ENCODE results near the gene FRRS1L. TPM values are rescaled to one million over a fixed set of nuclear protein-coding genes. Genes with fewer than 3 reads are reported as not detected.
A peak's percentile ranks its signal among the peaks of the same experiment; 100 is the strongest.
"Not testable (repeated sequence)": the region's sequence is repeated elsewhere in the genome, so short reads cannot be mapped to it uniquely, and the experiment has no call there.

FRRS1L gene
- total RNA-seq, 1 donor from 2014 or later, result 82.2 TPM

DNA sequence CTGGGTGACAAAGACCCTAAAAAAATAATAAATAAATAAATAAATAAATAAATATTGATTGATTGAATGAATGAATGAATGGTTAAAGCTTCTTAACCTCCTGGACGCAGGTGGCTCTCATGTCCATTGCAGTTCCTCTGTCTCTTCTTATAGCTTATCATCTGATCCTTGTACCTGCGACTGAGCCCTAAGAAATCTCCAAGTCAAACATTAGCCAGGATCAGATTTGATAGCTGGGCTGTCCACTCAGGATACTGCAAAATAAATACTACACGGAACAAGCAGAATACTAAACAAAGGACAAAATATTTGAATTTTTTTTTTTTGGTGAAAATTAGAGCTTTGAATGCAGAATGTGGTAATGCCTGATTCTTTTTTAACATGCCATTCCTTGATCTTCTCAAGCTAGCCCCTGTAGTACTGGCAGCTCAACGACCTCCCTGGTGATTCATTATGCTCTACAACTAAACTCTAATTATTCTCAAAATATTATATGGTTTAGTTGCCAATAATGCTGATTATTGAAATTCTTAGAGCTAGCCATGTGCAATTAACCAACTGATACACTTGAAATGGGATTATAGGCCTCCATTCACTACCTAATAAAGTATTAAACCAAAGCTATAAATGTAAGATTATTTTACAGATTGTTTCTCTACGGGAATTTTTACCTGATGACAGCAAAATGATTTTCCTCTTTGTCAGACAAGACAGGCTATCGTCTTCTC is 37.4 kb downstream of the FRRS1L start:
- DNase-seq, result no peak

DNA sequence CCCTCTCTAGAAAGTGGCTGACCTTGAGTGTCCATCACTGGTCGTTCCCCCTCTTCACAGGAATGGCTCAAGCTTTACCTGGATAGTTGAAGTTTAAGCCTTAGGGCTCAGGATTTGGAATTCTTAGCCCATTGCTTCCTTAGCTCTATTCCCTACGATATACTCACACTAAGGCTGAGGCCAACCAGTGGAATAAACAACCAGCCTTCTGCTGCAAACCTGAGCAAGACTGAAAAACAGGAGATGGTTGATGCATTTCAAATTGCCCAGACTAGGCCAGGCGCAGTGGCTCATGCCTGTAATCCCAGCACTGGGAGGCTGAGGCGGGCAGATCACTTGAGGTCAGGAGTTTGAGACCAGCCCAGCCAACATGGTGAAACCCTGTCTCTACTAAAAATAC is 40.4 kb downstream of the FRRS1L start:
- DNase-seq, result not testable (repeated sequence)

DNA sequence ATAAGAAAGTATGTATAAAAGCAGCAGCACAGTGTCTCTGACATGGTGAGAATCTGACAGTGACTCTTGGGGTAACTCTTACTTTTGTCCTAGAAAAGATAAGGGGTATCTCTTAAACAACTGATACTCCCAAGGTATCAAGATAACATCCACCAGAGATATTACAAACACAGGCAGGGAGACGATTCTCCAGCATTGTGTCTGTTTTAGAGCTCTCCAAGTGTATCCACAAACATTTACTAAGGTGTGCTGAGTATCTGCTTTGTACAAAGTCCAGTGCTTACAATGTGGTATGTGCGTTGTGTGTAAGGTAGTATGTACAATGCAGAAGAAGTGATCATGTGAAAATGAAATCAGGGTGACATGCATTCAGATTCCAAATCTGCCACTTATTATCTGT is 42.9 kb downstream of the FRRS1L start:
- no peak for DNase-seq

DNA sequence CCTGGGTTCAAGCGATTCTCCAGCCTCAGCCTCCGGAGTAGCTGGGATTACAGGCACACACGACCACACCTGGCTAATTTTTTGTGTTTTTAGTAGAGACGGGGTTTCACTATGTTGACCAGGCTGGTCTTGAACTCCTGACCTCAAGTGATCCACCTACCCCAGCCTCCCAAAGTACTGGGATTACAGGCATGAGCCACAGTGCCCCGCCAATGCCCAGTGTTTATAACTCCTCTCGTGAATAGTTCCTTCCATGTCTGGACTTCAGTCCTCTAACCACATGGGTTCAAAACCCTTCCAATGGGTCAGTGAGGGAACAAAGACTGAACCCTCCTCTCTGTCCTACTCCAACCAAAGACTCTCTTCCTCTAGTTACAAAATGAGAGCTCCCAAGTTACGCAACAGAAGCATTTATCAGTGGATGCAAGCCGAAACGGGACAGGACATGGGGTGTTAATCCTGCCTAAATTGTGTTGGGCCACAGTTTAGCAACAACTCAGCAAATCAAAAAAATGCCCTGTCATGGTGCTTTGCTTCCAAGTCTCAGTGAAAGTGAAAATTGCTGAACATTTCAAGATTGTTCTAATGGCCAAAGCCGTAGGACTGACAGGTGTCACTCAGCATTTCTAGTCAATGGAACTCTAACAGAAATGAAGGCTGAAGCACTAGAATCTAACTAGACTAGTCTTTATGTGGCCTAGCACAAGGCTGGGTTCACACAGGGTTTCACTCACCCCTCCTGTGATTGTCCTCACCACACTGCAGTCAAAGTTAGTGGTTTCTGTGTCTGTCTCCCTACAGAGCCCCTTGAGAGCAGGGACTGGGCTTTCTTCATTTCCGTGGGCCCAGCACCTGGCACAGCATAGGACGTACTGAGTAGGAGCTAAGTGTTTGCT is 44.1 kb downstream of the FRRS1L start:
- DNase-seq, result no peak

DNA sequence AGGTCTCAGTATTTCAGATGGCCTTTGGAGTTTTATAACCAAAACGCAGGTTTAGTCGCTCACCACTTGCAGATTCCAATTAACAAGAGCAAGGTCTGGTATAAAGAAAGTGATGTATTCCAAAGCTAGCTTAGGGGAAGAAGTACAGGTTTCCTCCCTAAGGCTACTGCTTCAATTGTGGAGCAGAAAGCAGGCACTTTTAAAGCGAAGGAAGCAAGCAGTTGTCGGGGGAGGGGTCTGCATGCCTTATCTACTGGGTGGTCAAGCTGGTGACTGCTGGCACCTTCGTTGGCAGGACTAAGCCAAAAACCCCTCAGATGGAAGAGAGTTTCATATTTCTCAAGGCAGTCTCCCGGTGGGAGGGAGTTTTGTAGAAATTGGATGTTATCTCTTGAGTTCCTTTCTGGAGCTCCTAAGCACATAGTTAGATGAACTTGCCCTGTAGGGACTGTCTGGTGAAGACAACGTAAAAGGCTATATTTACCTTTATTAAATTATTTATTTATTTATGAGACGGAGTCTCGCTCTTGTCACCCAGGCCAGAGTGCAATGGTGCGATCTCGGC is 45.7 kb downstream of the FRRS1L start:
- no peak for DNase-seq

DNA sequence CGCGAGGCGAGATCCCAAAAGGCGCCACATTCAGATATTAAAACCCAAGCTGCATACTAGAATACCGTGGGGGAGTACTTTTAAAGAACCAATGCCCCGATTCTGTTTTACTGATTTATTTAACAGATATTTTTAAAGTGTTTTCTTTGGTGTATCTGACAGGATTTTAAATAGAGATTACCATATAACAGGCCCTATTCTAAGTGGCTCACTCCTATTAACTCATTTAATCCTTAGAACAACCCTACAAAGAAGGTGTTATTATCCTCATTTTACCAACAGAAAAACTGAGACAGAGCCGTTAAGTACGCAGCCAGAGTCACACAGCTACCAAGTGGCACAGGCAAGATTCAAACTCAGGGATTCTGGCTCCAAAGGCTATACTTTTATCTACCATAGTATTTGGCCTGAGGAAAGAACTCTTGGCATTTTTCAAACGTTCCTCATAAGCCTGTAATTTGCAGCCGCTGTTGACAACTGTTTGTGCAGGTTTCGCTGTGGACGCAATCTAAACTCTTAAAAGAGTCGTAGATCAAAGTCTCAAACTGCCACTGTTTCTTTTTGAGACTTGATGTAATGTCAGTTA is 46.8 kb downstream of the FRRS1L start:
- no peak for DNase-seq

DNA sequence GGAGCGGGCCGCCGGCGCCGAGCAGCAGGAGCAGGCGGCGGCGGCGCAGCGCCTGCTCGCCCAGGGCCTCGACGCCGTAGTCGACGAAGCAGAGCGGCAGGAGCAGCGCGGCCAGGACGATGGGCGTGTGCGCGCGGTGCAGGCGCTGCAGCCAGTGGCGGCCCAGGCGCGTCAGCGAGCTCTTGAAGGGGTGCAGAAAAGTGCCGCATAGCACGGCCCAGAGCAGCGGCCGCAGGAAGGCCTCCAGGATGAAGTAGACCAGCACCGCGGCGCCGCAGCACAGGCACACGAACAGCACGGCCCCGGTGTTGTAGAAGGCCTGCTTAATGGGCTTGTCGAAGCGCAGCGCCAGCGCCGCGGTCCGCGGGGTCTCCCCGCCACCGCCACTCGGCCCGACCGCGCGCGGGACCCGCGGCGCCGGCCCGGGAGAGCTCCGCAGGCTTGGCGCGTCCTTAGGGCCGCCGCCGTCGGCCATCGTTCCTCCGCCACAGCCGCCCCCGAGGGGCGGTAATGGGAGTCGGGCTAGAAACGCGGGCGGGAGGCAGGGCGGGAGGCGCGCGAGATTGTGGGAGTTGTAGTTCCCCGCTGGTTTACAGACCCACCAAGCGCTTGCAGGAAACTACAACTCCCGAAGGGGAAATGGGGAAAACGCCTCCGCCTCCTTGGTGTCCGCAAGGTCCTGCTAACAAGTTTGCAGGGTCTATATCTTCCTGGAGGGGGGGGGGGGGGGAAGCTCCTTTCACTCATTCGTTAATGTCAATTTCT is 47.4 kb downstream of the FRRS1L start, which contains the start of gene TMEM245:
TSS of gene TMEM245 (minus strand) at position 509 of the 765 bp plus-strand sequence. CDS start at position 475, 34 bp downstream.
- DNase-seq, result peak; percentile 96

DNA sequence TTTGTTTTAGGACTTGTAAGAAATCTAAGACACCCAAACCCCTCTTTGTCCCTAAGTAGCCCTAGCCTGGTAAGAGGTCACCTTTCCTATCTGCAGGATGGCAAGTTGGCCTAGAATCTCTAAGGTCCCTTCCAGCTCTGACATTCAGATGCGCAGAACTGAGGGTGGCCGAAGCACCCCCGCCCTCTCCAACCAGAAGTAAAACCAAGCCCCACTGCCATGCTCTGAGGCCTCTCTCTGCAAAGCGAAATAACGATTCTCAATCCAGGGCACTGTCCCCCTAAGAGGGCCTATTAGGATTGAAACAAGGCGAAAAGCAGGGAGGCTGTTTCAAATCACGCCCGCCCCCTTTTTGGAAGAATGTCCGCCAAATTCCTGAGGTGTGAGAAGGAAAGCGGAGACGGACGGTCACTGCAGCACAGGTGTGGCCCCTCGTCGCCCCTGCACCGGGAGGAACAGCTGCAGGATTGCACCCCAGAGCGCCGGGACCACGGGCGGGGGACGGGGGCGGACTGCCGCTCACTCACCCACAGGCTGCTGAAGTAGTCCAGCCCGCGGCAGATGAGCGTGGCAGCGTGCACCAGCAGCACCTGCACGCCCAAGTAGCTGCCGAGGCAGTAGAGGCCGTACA is 48.1 kb downstream of the FRRS1L start:
- no peak for DNase-seq

DNA sequence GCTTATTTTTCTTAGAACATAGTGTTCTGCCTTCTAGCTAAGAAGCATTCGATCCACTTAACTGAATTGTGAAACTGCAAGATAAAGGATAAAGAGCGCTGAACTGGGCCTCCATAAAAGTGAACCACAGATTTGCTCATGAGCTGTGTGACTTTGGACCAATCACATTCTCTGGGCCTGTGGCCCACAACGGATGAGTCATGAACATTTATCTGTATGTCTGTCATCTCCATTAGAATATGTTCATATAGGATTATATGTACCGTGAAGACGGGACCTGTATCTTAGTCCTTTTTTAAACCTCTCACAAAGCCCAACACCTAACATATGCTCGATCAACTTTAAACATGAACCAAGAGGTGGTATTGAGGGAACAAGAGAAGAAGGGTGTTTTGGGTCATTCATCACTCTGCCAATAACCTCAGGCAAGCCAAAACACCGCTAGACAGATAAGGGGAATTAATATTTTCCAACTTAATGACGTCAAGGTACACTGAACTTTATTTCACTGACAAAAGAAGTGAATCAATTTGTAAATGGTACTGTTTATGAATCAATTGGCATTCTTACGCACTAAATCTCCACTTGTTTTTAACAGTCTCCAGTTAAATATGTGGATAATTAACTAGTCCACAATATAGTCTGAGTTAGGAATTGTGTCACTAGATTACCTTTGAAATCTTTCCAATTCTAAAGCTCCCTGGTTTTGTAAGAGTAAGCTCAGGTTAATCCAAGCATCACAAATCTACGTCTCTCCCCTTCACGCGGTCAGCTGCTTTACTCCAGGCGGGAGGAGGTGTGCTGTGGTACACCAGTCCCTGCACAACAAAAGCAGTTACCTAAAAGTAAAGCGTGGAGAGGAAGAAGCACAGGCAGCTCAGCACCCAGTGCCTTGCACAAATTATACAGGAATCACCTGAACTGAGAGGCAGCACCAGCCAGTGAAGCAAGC is 48.9 kb downstream of the FRRS1L start:
- DNase-seq, result no peak

DNA sequence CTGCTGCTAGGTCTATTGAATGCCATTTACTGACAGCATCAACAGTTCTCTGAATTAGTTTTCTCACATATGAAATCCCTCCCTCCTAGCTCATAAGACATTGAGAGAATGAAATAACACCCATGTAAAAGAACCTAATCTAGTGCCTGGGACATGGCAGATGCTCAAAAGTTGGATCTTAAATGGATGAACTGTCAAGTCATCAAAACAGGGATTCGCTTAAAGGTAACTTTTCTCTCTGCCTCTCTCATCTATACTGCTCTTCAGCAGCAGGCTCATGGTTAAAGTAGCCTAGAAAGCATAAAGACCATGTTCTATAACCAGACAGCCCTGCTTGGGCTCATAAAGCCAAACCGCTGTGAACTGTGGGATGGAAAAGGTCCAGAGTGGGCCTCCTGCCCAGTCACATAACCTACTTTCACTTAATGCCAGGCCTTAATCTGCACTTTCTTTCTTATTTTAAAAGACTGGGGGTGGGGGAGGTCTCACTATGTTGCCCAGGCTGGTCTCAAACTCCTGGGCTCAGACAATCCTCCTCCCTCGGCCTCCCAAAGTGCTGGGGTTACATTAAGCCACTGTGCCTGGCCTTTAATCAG is 51.0 kb downstream of the FRRS1L start:
- DNase-seq, result no peak

DNA sequence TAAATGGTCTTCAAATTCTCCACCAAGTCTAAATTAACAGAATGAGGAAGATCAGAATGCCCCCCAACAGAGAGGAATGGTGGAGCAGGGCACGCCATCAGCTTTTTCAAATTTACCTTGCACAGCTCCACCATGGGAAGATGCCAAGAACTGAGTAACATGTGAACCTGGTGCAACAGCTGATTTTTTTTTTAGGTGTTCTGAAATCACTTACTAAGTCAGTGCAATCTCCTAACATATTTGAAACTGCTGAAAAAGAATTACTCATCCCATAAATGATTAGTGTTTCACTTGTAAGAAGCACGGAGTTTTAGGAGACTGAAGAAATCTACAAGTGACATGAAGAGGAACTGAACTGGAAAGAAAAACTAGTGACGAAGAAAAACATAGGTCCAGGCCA is 52.4 kb downstream of the FRRS1L start:
- no peak for DNase-seq

DNA sequence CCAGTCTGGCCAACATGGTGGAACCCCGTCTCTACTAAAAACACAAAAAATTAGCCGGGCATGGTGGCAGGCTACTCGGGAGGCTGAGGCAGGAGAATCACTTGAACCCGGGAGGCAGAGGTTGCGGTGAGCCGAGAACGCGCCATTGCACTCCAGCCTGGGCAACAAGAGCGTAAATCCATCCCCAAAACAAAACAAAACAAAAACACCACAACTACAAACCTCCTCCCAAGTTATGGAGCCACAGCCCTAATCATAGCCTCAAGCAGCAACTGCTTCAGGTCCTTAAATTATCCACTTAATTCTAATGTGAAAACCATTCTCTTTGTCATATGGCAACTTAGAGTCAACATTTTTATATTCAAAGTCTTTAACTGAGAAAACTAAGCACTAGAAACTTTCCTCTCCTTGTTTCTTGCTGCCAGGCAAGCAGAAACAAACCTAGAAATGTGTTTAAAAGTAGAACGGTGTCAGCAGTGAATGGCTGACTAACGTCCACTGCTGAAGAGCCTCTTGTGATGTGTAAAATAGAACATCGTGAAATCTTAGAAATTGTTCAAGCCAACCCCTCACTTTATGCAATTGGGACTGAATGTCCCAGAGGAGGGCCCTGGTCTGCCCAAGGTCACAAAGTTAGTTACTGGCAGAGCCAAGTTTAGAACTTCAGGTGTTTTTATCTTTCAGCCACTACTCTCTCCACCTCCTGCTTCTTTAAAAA is 53.0 kb downstream of the FRRS1L start:
- DNase-seq, result no peak

DNA sequence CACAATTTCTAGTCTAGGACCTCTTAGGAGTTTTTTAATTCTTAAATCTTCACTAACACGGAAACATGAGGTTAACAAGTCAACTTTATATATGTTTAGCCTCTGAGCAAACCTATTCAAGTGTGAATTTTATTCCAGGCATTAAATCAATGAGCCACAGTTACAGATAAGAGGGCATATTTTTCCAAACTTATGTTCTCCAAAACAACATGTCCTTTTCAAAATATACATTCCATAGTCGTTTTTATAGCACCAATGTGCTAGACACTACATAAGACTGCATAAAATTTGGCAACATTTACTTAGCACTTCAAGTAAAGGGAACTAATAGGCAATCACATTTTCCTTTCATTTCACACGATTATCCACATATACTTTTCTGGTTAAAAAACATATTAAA is 53.8 kb downstream of the FRRS1L start:
- no peak for DNase-seq

DNA sequence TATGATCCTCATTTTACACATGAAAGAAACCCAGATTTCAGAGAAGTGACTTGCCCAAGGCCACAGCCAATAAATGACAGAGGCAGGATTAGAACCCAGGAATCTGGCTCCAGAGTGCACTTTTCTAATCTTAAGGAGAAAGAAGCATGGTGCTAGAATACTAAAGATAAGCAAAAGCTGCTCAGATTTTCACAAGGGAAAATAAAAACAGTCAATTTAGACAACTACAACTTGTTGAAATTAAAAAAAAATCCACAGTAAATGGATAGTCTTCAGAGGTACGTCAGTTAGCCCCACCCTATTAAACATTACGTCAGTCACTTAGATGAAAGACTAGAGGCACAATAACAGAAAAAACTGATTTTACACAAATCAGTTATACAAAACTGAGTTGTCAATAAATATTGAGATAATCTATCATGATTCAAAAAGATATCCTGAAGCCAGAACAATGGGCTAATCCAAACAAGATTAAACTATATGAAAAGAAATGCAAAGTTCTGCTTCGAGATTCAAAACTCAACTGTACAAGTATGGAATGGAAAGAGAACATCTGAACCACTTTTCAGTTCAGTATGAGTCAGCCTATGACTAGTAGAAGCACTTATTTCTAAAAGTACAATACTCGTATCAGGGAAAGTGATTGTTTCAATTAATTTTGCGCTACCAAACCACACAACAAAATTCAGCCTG is 56.6 kb downstream of the FRRS1L start:
- no peak for DNase-seq

DNA sequence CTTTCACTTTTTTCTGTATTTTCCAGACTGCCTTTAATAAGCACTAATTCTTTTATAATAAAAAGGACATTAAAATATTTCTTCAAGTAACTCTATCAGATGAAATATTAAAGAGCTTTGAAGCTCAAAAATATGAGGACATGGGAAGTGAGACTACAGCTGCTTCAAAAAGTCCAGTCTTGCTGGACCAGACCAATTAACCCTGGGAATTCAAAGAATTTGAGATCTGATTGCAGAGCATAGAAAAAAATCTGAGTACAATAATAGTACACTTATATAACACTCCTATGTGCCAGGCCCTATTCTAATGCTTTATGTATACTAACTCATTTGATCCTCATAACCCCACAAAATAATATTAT is 57.1 kb downstream of the FRRS1L start:
- DNase-seq, result no peak

DNA sequence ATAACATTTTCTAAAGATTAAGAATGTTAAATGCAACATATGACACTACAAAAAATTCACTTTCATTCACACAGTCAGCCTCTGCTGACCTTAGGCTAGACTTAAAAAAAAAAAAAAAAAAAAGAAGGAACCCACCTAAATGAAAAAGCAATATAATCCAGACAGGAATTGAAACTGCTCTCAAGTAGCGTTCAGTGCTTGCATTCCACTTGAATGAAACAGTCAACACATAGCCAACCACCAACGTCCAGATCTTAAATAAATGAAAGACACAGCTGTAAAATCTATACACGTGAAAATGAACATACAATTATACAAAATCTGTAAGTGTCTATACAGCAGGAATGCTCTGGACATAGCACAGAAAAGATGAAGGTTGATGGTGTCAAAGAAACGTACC is 58.7 kb downstream of the FRRS1L start:
- no peak for DNase-seq

DNA sequence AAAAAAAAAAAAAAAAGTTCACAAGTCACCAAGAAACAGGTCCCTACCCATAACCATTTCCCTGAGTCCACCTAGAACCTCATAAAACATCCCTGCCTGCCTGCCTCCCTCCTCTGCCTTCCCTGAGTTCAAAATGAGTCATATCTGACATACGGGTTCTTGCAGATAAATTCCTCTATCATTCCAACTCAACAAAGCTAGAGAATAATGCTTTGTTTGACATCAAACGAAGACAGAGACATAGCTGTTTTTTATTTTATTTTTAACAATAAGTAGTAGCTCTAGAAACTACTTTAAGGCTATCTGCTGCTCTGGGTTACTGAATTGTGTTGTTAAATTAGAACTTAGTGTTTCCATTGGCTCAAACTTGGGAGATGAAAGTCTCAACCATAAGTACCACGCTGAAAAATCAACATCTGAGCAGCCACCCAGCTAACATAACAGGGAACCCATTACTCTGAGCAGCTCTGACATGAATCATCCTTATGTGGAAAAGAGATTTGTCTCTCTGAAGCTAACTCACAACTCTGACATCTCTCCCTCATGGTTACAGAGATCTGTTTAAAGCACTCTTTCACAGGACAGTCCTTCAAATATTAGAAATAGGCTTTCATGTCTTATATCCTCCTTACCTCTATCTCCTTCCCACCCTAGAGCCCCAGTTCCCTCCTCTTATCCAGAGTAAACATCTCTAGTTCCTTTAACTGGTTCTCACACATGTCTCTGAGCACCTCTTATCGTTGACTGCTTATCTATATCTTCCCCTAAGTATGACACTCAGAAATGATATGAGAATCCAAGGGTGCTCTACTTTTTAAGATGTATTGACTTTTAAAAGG is 59.4 kb downstream of the FRRS1L start:
- DNase-seq, result no peak

DNA sequence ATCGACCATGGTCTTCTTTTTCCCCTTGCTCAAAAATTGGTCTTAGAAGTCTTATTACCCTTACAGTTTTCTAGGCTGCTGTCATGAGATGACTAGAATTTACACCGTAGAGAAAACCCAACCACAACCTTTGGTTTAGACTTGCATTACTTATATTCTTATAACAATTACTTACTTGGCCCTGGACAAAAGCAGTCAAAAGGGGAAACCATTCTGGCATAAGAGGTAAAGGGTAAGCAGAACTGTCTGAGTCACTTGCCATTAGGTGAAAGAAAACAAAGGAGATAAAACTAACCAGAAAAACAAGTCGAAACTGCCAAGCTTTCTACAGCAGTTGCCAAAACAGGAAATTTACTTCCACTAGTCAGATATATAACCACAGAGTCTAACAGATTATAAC is 65.2 kb downstream of the FRRS1L start:
- no peak for DNase-seq

All from occipital lobe (tissue), 2 donors.